ENCODE results near the gene HMCN1. TPM values are rescaled to one million over a fixed set of nuclear protein-coding genes. Genes with fewer than 3 reads are reported as not detected.

Gene HMCN1
- polyA plus RNA-seq, 1 donor from 2014 or later: 0.66 TPM

- Histone ChIP-seq H2AFZ (ENCODE audit: low read depth, low read length) (no peak overlapping the region), H3K4me2 (ENCODE audit: low read length) (no peak overlapping the region), H3K9me2 (ENCODE audit: insufficient read depth, low read length) (no peaks in the 10 kb centered on the region), H3K9me3 (ENCODE audit: low read length) (no peaks in the 10 kb centered on the region), H3F3A (ENCODE audit: insufficient read depth, low read length, poor library complexity, severe bottlenecking) (no peaks in the 10 kb centered on the region), H3K9ac (ENCODE audit: low read length) (no peak overlapping the region), H4K20me1 (ENCODE audit: insufficient read depth) (no peaks in the 10 kb centered on the region), H3K79me2 (replicated peaks; ENCODE audit: insufficient read depth, low read length) (no peaks in the 10 kb centered on the region), H3K27ac (ENCODE audit: low read length) (no peak overlapping the region), H3K36me3 (ENCODE audit: insufficient read depth, low read length) (no peaks in the 10 kb centered on the region), H3K27me3 (ENCODE audit: insufficient read depth, low read depth, low read length) (no peaks in the 10 kb centered on the region), H3K4me3 (ENCODE audit: low read length) (no peak overlapping the region)
- TF ChIP-seq RAD21 (conservative IDR thresholded peaks at IDR 0.05) (no peak), POLR2AphosphoS5 (IDR thresholded peaks at IDR 0.05) (no peak), SMC3 (conservative IDR thresholded peaks at IDR 0.05; ENCODE audit: poor library complexity) (no peak), REST (IDR thresholded peaks at IDR 0.05; ENCODE audit: borderline replicate concordance) (no peak), CTCF (IDR thresholded peaks at IDR 0.05; ENCODE audit: poor library complexity, severe bottlenecking) (no peak), MXI1 (conservative IDR thresholded peaks at IDR 0.05; ENCODE audit: poor library complexity, severe bottlenecking) (no peak), EZH2 (IDR thresholded peaks at IDR 0.05; ENCODE audit: borderline replicate concordance, insufficient read depth, low read length, poor library complexity, severe bottlenecking) (no peak), TAF1 (IDR thresholded peaks at IDR 0.05; ENCODE audit: low read depth) (no peak), EP300 (conservative IDR thresholded peaks at IDR 0.05; ENCODE audit: poor library complexity, severe bottlenecking) (no peak)
Observed at GRCh38 chr1:186234976-186235686, 500.9 kb downstream of the HMCN1 start.

GRCh38 chr1:186235696-186236095, 501.5 kb downstream of the HMCN1 start:
- Histone ChIP-seq H3K9me2 (ENCODE audit: insufficient read depth, low read length) (no peaks in the 10 kb centered on the region), H2AFZ (ENCODE audit: low read depth, low read length) (no peak overlapping the region), H4K20me1 (ENCODE audit: insufficient read depth) (no peaks in the 10 kb centered on the region), H3F3A (ENCODE audit: insufficient read depth, low read length, poor library complexity, severe bottlenecking) (no peaks in the 10 kb centered on the region), H3K79me2 (replicated peaks; ENCODE audit: insufficient read depth, low read length) (no peaks in the 10 kb centered on the region), H3K9ac (ENCODE audit: low read length) (no peak overlapping the region), H3K9me3 (ENCODE audit: low read length) (no peaks in the 10 kb centered on the region), H3K4me3 (ENCODE audit: low read length) (no peak overlapping the region), H3K27me3 (ENCODE audit: insufficient read depth, low read depth, low read length) (no peaks in the 10 kb centered on the region), H3K27ac (ENCODE audit: low read length) (no peak overlapping the region), H3K36me3 (ENCODE audit: insufficient read depth, low read length) (no peaks in the 10 kb centered on the region), H3K4me2 (ENCODE audit: low read length) (no peak overlapping the region)
- TF ChIP-seq RAD21 (conservative IDR thresholded peaks at IDR 0.05) (no peak), EZH2 (IDR thresholded peaks at IDR 0.05; ENCODE audit: borderline replicate concordance, insufficient read depth, low read length, poor library complexity, severe bottlenecking) (no peak), CTCF (IDR thresholded peaks at IDR 0.05; ENCODE audit: poor library complexity, severe bottlenecking) (no peak), EP300 (conservative IDR thresholded peaks at IDR 0.05; ENCODE audit: poor library complexity, severe bottlenecking) (no peak), SMC3 (conservative IDR thresholded peaks at IDR 0.05; ENCODE audit: poor library complexity) (no peak), POLR2AphosphoS5 (IDR thresholded peaks at IDR 0.05) (no peak), MXI1 (conservative IDR thresholded peaks at IDR 0.05; ENCODE audit: poor library complexity, severe bottlenecking) (no peak), REST (IDR thresholded peaks at IDR 0.05; ENCODE audit: borderline replicate concordance) (no peak), TAF1 (IDR thresholded peaks at IDR 0.05; ENCODE audit: low read depth) (no peak)
